GM12892 (cell line): Measurements from ENCODE around the gene CCDC50.

Experiments
- DNase-seq: peaks from one replicate; pipeline ENCODE4 v3.0.0; 2011; ENCODE audit not compliant: insufficient read length
- FAIRE-seq: peaks from 2 replicates; lab custom pipeline; 2011; peaks lifted over from hg19 to GRCh38; lab: Jason Lieb, UNC
- POLR2A ChIP-seq: IDR thresholded peaks from 2 replicates; pipeline ENCODE4 v1.6.1; 2011; ENCODE audit warnings: low read depth, low read length, control low read depth
- POLR2AphosphoS5 ChIP-seq: IDR thresholded peaks from 2 replicates; pipeline ENCODE4 v1.6.1; 2011; ENCODE audit warnings: low read depth, low read length, control low read depth
- TAF1 ChIP-seq: IDR thresholded peaks from 2 replicates; pipeline ENCODE4 v1.6.1; 2011; ENCODE audit warnings: low read depth, mild to moderate bottlenecking, control low read depth, low read length, borderline replicate concordance

CCDC50 gene

GRCh38 chr3:191321019-191321767 lies 8.0 kb upstream of the CCDC50 start:
- TF ChIP-seq POLR2AphosphoS5 (no peak), TAF1 (no peak), POLR2A (no peak)
- DNase-seq (no peak), FAIRE-seq (no peak)

GRCh38 chr3:191324936-191325335 lies 4.3 kb upstream of the CCDC50 start:
- FAIRE-seq (no peak), DNase-seq (no peak)
- TF ChIP-seq TAF1 (no peak), POLR2A (no peak), POLR2AphosphoS5 (no peak)

GRCh38 chr3:191327526-191327925 lies 1.7 kb upstream of the CCDC50 start:
- no peak for FAIRE-seq
- no peak for TF ChIP-seq POLR2AphosphoS5
- no peak for TF ChIP-seq POLR2A
- TF ChIP-seq TAF1: no peak
- no peak for DNase-seq

DNA sequence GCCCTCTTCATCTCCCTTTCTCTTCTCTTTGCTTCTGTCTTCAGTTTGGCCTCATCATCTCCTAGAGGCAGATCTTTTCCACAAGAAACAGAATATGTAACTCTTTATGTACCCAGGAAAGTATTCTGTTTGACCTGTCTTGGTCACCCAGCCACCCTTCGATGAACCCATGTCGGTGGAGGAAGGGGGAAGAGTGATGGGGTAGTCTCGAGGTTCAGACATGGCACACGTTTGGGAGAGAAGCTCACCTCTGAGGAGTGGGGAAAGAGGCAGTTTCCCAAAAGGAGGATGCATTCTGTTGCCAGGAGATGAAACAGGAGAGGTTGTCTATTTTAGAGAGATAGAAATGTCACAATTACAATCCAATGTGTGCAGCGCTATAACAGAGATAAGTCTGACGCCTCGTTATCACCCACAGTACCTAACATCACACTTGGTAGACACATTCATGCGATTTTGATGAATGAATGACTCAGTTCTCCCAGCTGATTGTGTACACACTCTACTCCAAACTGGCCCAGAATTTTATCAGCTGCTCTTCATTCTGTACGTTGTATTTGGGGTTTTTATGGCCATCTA lies 722 bp upstream of the CCDC50 start:
- FAIRE-seq (no peak), DNase-seq (no peak)
- no peak for TF ChIP-seq TAF1
- TF ChIP-seq POLR2A: no peak
- TF ChIP-seq POLR2AphosphoS5: no peak

GRCh38 chr3:191329654-191330529 lies 698 bp downstream of the CCDC50 start, which contains the start of gene UTS2B:
TSS of gene UTS2B (minus strand) at chr3:191330526. CDS start at chr3:191282189, 48,337 bp downstream.
- no peak; the same call in 1 of the 2 replicates for TF ChIP-seq POLR2A
- no peak for TF ChIP-seq POLR2AphosphoS5
- TF ChIP-seq TAF1: no peak
- DNase-seq (peak; percentile 20), FAIRE-seq (peak; percentile 36)

GRCh38 chr3:191330530-191331048 lies 1.4 kb downstream of the CCDC50 start:
- TF ChIP-seq TAF1: no peak
- no peak for TF ChIP-seq POLR2A
- TF ChIP-seq POLR2AphosphoS5: no peak
- DNase-seq (no peak), FAIRE-seq (peak; percentile 40)

DNA sequence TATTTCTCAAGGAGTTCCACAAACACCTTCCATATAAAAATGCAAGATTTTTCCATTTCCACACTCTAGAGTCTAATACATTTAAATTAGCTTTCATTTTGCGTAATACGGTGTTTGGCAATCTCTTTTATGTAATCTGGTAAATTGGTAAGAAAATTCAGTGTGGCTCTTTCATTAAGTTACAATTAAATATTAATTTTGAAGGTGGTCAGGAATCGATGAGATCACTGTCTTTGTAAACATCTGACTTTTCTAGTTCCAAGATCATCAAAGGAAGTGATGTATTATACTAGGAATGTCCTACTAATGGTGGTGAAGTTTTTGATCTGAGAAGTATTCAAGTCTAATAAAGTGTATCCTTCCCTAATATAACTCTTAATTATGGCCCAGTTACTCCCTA lies 2.2 kb downstream of the CCDC50 start:
- DNase-seq (no peak), FAIRE-seq (no peak)
- no peak for TF ChIP-seq POLR2A
- TF ChIP-seq POLR2AphosphoS5: no peak
- no peak for TF ChIP-seq TAF1

DNA sequence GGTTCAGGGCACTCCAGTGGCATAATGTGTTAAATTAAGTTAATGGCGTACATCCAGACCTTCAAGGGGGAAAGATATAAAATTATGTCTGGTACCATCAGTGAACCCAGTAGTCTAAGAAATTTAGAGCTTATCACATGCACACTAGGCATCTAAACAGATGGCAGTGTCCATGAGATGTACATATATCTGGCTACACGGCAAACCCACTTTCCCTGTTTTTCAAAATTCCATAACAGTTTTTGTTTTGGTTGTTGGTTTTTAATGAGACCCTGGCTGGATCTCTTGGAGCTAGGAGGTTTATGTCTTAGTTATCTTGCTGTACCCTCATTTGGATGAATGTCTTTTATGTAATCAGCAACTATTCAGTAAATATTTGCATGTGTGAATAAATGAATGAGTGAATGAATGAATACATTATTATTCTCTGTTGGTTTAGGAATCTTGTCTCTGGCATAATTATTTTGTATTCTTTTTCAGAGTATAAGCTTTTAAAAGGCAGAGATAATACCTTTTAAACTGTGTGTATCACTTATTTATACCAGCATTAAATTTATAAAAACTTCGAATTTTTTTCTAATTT lies 4.2 kb downstream of the CCDC50 start:
- no peak for DNase-seq
- FAIRE-seq: no peak
- no peak for TF ChIP-seq POLR2AphosphoS5
- TF ChIP-seq TAF1: no peak
- no peak for TF ChIP-seq POLR2A

DNA sequence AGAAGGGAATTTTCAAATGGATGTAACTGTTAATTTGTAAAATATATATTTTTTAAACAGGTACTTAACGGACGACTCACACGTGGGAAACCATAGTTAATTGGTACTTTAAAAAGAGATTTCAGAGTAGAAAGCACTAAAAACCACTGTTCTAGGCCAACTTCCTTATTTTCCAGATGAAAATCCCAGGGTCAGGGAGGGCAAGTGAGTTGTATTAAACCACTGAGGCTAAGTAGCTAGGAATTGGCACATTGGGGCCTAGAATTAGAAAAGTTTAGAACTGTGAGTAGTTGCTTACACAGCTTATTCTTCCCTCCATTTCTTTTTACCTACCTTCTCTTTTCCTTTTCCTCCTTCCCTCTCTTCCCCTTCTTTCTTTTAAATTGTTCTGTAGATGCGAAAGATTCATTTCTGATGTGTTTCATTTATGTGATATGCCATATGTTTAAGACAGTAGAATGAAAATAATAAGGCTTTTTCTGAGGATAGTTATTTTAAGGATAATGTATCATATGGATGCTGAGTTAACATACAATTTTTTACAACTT lies 5.2 kb downstream of the CCDC50 start:
- FAIRE-seq (no peak), DNase-seq (no peak)
- TF ChIP-seq POLR2AphosphoS5: no peak
- TF ChIP-seq POLR2A: no peak
- no peak for TF ChIP-seq TAF1

DNA sequence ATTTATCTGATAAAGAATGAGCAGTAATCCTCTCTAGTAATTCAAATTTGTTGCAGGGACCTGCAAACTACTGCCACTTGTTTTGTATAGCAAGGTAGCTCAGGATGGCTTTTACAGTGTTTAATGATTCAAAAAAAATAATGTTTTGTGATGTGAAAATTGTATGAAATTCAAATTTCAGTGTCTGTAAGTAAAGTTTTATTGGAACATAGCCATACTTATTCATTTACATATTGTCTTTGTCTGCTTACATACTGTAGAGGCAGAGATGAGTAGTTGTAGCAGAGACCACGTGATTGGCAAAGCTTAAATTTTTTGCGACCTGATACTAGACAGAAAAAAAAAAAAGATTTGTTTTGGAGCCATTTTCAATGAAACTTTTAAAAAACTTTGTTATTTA lies 7.6 kb downstream of the CCDC50 start:
- FAIRE-seq: no peak
- TF ChIP-seq POLR2AphosphoS5 (no peak), POLR2A (no peak), TAF1 (no peak)
- DNase-seq: no peak

- DNase-seq: no peak
- no peak for TF ChIP-seq TAF1
- TF ChIP-seq POLR2AphosphoS5: no peak
- TF ChIP-seq POLR2A: no peak
- no peak for FAIRE-seq
These were observed 8.9 kb downstream of the CCDC50 start for GRCh38 chr3:191338177-191338488.

GRCh38 chr3:191339316-191339917 lies 10.2 kb downstream of the CCDC50 start:
- DNase-seq (no peak), FAIRE-seq (no peak)
- TF ChIP-seq POLR2A (no peak), TAF1 (no peak), POLR2AphosphoS5 (no peak)
